Ureter (tissue), 1 donor: Measurements from ENCODE around the gene TNFRSF1B. TPM values are rescaled to one million over a fixed set of nuclear protein-coding genes. Genes with fewer than 3 reads are reported as not detected.

Source experiments
- total RNA-seq: library from RNA; stranded (reverse); gene quantifications from one replicate; pipeline ENCODE4 v1.2.4, GENCODE V29; 2023
- donor health status: DM: yes; HTN: yes; CAD: no.

Gene TNFRSF1B
- total RNA-seq, 1 donor from 2014 or later, result 28.0 TPM

Other genes with a start within 250 kb of the TNFRSF1B start
- 36.6 TPM for gene KIAA2013, start 240.6 kb upstream of the TNFRSF1B start, total RNA-seq
- 54.5 TPM for gene PLOD1, start 232.3 kb upstream of the TNFRSF1B start, total RNA-seq
- 116 TPM for gene MFN2, start 186.5 kb upstream of the TNFRSF1B start, total RNA-seq
- 28.0 TPM for gene MIIP, start 147.5 kb upstream of the TNFRSF1B start, total RNA-seq
- gene TNFRSF8, start 103.7 kb upstream of the TNFRSF1B start, total RNA-seq, result 0.36 TPM
- 98.5 TPM for gene VPS13D, start 63.0 kb downstream of the TNFRSF1B start, total RNA-seq